Spleen (tissue), 7 donors: Measurements from ENCODE around the gene ZNF862.

ENCODE experiments used
- POLR2A ChIP-seq, 3 donors: fragments of 450-650 bp; IDR thresholded peaks; one replicate each; pipeline ENCODE4 v1.5.1; 2017; ENCODE audit warnings: antibody characterized with exemption in 3 of 3, mild to moderate bottlenecking in 1 of 3
- POLR2AphosphoS5 ChIP-seq, 3 donors: sonication (generic); formaldehyde crosslinking; IDR thresholded peaks; one replicate each; pipeline ENCODE4 v1.5.1; 2017; ENCODE audit warnings: antibody characterized with exemption in 3 of 3
- TF ChIP-seq, protein P1 (sequence below), 11 experiments: fragments of 200-600 bp in 7 of 11; fragments of 450-650 bp in 4 of 11; sonication (generic) in 4 of 11; IDR thresholded peaks in 8 of 11; conservative IDR thresholded peaks in 3 of 11; 1 replicate in 7 of 11; 2 replicates in 4 of 11; pipeline versions ENCODE4 v1.4.0 to v1.8.0; 2016 to 2021; ENCODE audit warnings: antibody characterized with exemption in 11 of 11, inconsistent platforms in 4 of 11, mild to moderate bottlenecking in 1 of 11
- donor health status: DM: no; HTN: no; CAD: no; lungs with moderate emphysema.
- donor health status: DM: no; HTN: no; CAD: no.
- donor health status: DM: no; HTN: no; CAD: no.

DNA sequence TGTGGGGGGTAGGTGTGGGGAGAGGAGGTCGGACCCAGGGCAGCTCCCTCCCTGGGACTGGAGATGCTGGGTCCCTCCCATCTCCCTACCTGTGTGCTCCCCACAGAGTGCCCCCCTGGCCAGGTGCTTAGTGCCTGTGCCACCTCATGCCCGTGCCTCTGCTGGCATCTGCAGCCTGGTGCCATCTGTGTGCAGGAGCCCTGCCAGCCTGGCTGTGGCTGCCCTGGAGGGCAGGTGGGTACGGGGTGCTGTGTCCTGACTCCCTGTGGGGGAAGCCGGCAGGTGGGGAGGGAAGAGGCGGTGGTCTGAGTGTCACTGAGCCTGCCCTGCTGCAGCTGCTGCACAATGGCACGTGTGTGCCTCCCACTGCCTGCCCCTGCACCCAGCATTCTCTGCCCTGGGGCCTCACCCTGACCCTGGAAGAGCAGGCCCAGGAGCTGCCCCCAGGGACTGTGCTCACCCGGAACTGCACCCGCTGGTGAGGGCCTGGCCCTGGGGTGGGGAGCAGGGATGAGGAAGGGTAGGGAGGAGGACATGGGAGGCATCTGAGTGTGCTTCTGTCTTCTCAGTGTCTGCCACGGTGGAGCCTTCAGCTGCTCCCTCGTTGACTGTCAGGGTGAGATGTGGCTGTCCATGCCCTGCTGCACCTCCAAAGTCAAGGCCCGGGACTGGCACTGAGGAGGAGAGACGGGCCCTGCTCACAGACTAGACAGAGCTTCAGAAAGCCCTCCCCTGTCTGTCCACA, 11.7 kb upstream of the ZNF862 start:
- TF ChIP-seq, protein P1, sequence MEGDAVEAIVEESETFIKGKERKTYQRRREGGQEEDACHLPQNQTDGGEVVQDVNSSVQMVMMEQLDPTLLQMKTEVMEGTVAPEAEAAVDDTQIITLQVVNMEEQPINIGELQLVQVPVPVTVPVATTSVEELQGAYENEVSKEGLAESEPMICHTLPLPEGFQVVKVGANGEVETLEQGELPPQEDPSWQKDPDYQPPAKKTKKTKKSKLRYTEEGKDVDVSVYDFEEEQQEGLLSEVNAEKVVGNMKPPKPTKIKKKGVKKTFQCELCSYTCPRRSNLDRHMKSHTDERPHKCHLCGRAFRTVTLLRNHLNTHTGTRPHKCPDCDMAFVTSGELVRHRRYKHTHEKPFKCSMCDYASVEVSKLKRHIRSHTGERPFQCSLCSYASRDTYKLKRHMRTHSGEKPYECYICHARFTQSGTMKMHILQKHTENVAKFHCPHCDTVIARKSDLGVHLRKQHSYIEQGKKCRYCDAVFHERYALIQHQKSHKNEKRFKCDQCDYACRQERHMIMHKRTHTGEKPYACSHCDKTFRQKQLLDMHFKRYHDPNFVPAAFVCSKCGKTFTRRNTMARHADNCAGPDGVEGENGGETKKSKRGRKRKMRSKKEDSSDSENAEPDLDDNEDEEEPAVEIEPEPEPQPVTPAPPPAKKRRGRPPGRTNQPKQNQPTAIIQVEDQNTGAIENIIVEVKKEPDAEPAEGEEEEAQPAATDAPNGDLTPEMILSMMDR (IDR thresholded peaks at IDR 0.05 in 8 of 11, conservative IDR thresholded peaks at IDR 0.05 in 3 of 11) = no peak
- TF ChIP-seq POLR2A (IDR thresholded peaks at IDR 0.05) (no peak), POLR2AphosphoS5 (IDR thresholded peaks at IDR 0.05) (no peak)
